Panc1 (cell line): ENCODE measurements around the gene LCOR. TPM values are rescaled to one million over a fixed set of nuclear protein-coding genes. Genes with fewer than 3 reads are reported as not detected.
A peak's percentile ranks its signal among the peaks of the same experiment; 100 is the strongest.

ENCODE experiments used
- ATAC-seq: fragments of 200-7000 bp; cut with Tn5 transposase; 2 replicates; pipeline ENCODE4 v1.9.1; 2020; ENCODE audit warnings: mild to moderate bottlenecking, moderate library complexity
- BruUV-seq: library from RNA; stranded (reverse); fragments of 400-500 nt; replicated peaks from 2 replicates; lab custom pipeline; 2021; lab: Mats Ljungman, UMichigan
- CTCF ChIA-PET: fragments of 300-600 bp; sonication (Branson Sonifier 250); formaldehyde crosslinking; loops from one replicate; lab custom pipeline; 2022; ENCODE audit warnings: antibody characterized with exemption; lab: Charles Lee
- POLR2A ChIA-PET: fragments of 300-600 bp; sonication (Branson Sonifier 250); formaldehyde crosslinking; loops from one replicate; lab custom pipeline; 2022; ENCODE audit warnings: antibody characterized with exemption; lab: Charles Lee
- DNase-seq: peaks from one replicate; pipeline ENCODE4 v3.0.0-alpha.2; 2010; ENCODE audit warnings: low read depth, low spot score
- H3K27ac ChIP-seq: 2 replicates; pipeline ENCODE4 v1.5.1; 2011; ENCODE audit warnings: mild to moderate bottlenecking, low read length, inconsistent platforms
- H3K27me3 ChIP-seq: fragments of 200-500 bp; sonication (Bioruptor generic); 2 replicates; pipeline ENCODE4 v1.6.0; 2014; ENCODE audit warnings: low read length, inconsistent platforms; ENCODE audit not compliant: control insufficient read depth, insufficient read depth
- H3K36me3 ChIP-seq: fragments of 200-500 bp; sonication (Bioruptor generic); 2 replicates; pipeline ENCODE4 v1.5.1; 2014; ENCODE audit warnings: inconsistent platforms, mild to moderate bottlenecking, low read length, moderate library complexity; ENCODE audit not compliant: control insufficient read depth, insufficient read depth
- H3K4me1 ChIP-seq: 2 replicates; pipeline ENCODE4 v1.5.1; 2011; ENCODE audit warnings: inconsistent platforms, mild to moderate bottlenecking, low read length, moderate library complexity; ENCODE audit not compliant: control insufficient read depth, insufficient read depth
- H3K4me3 ChIP-seq, 2 experiments: 2 replicates each; pipeline ENCODE4 v1.5.1; 2011 to 2012; ENCODE audit warnings: low read depth in 2 of 2, low read length in 2 of 2, mild to moderate bottlenecking in 2 of 2, inconsistent platforms in 1 of 2, moderate library complexity in 1 of 2
- H3K9me3 ChIP-seq: fragments of 200-500 bp; sonication (Bioruptor generic); 2 replicates; pipeline ENCODE4 v1.5.1; 2014; ENCODE audit warnings: low read depth, mild to moderate bottlenecking, inconsistent platforms, low read length, moderate library complexity; ENCODE audit not compliant: control insufficient read depth, insufficient read depth
- CTCF ChIP-seq: fragments of 450-650 bp; IDR thresholded peaks from 2 replicates; pipeline ENCODE4 v1.5.1; 2017; ENCODE audit warnings: mild to moderate bottlenecking
- POLR2AphosphoS5 ChIP-seq: IDR thresholded peaks from 2 replicates; pipeline ENCODE4 v1.6.1; 2012; ENCODE audit warnings: mild to moderate bottlenecking, low read depth, low read length, moderate library complexity
- REST ChIP-seq, 2 experiments: IDR thresholded peaks; 2 replicates each; pipeline ENCODE4 v1.6.1; 2011 to 2012; ENCODE audit warnings: low read depth in 2 of 2, control low read depth in 1 of 2, low read length in 1 of 2, mild to moderate bottlenecking in 1 of 2, moderate library complexity in 1 of 2; ENCODE audit not compliant: insufficient read depth in 1 of 2
- SIN3A ChIP-seq: IDR thresholded peaks from 2 replicates; pipeline ENCODE4 v1.6.1; 2012; ENCODE audit warnings: low read depth, mild to moderate bottlenecking, low read length, moderate library complexity, borderline replicate concordance; ENCODE audit not compliant: insufficient read depth
- TCF7L2 ChIP-seq: IDR thresholded peaks from 2 replicates; pipeline ENCODE4 v1.6.1; 2011; ENCODE audit warnings: mild to moderate bottlenecking, low read depth, low read length, inconsistent platforms
- in situ Hi-C: cut with HindIII; loops from 2 replicates; pipeline ENCODE4 v1.10.0; 2016; ENCODE audit warnings: low sequenced_read_pairs, low pct_unique_long_range_greater_than_20kb
- intact Hi-C: fragments of 100-400 bp; cut with micrococcal nuclease; formaldehyde crosslinking; loops from one replicate; pipeline ENCODE4 v1.10.0; 2022; ENCODE audit not compliant: unreplicated experiment
- total RNA-seq: library from RNA; stranded (reverse); gene quantifications from one replicate; pipeline ENCODE4 v1.2.1, GENCODE V29; 2021; ENCODE audit not compliant: unreplicated experiment

LCOR gene
- total RNA-seq, 1 experiment from 2014 or later = 58.0 TPM

GRCh38 chr10:97034958-97035769 lies 203.1 kb downstream of the LCOR start:
- no peaks in the 10 kb centered on the region for H3K27me3 ChIP-seq
- ChIA-PET POLR2A (interaction anchor here (0.6 kb wide), 1 partner anchor 12 kb away, joined by 4 read pairs; no protein-coding TSS in a partner anchor), CTCF (no interaction called here)
- no peaks in the 10 kb centered on the region for H3K36me3 ChIP-seq
- intact Hi-C loops = no loop called here
- DNase-seq (no peak), ATAC-seq (no peak)
- H3K27ac ChIP-seq = no peak overlapping the region
- no peaks in the 10 kb centered on the region for H3K9me3 ChIP-seq
- H3K4me3 ChIP-seq = no peak overlapping the region
- H3K4me1 ChIP-seq = 0 out of 2 replicates have a peak, but pooled peaks cover 6% of the 10 kb centered on the region
- in situ Hi-C loops = no loop called here
- no TSS peak for BruUV-seq
- no peak for TF ChIP-seq POLR2AphosphoS5
- TF ChIP-seq TCF7L2 = no peak
- no peak for TF ChIP-seq SIN3A
- no peak for TF ChIP-seq CTCF
- TF ChIP-seq REST (IDR thresholded peaks at IDR 0.05; ENCODE audit: insufficient read depth in 1 of 2, low read depth in 2 of 2, low read length in 1 of 2) = no peak

- ATAC-seq (peak; percentile 97), DNase-seq (peak; percentile 84)
- POLR2A ChIA-PET = interaction anchor here (0.6 kb wide), 1 partner anchor 169 kb away, joined by 5 read pairs; no protein-coding TSS in a partner anchor
- CTCF ChIA-PET = interaction anchor here (0.6 to 2.5 kb wide), 17 partner anchors 12 to 662 kb away, joined by 3 to 22 read pairs (median 3); no protein-coding TSS in a partner anchor
- H3K36me3 ChIP-seq = no peaks in the 10 kb centered on the region
- no peaks in the 10 kb centered on the region for H3K27me3 ChIP-seq
- 0 out of 2 replicates have a peak overlapping the region, but pooled peaks have one; percentile 8 for H3K27ac ChIP-seq
- 0 out of 2 replicates have a peak, but pooled peaks cover 6% of the 10 kb centered on the region for H3K4me1 ChIP-seq
- BruUV-seq = no TSS peak
- TF ChIP-seq TCF7L2 (no peak), CTCF (peak; percentile 98)
- H3K9me3 ChIP-seq = no peaks in the 10 kb centered on the region
- in situ Hi-C loops (no loop called here), intact Hi-C loops (no loop called here)
- peak overlapping the region; percentile 26 to 53 for H3K4me3 ChIP-seq
Measured at GRCh38 chr10:97037365-97038361, 205.6 kb downstream of the LCOR start.
